Activated CD8-positive, alpha-beta T cell treated with anti-CD3 and anti-CD28 coated beads for 36 hours (primary cell): ENCODE measurements around the gene HOXA1. TPM values are rescaled to one million over a fixed set of nuclear protein-coding genes. Genes with fewer than 3 reads are reported as not detected.

ENCODE experiments used
- ATAC-seq: fragments of 200-7000 bp; cut with Tn5 transposase; one replicate; pipeline ENCODE4 v1.10.0; 2021; ENCODE audit warnings: mild to moderate bottlenecking, moderate library complexity
- CTCF ChIA-PET: fragments of 350-600 bp; sonication (Branson Sonifier 250); formaldehyde crosslinking; loops from one replicate; lab custom pipeline; 2021; ENCODE audit warnings: antibody characterized with exemption; lab: Charles Lee
- POLR2A ChIA-PET: fragments of 350-600 bp; sonication (Branson Sonifier 250); formaldehyde crosslinking; loops from one replicate; lab custom pipeline; 2021; ENCODE audit warnings: antibody characterized with exemption; lab: Charles Lee
- DNase-seq: peaks from one replicate; pipeline ENCODE4 v3.0.0-alpha.2; 2020
- H3K27ac Mint-ChIP-seq: one replicate; pipeline ENCODE4 v1.8.0; 2021; ENCODE audit warnings: mild to moderate bottlenecking, mixed read lengths
- H3K27me3 Mint-ChIP-seq: one replicate; pipeline ENCODE4 v1.8.0; 2021; ENCODE audit warnings: mixed read lengths
- H3K36me3 Mint-ChIP-seq: one replicate; pipeline ENCODE4 v1.8.0; 2021; ENCODE audit warnings: low read depth, mixed read lengths
- H3K4me1 Mint-ChIP-seq: one replicate; pipeline ENCODE4 v1.8.0; 2021; ENCODE audit warnings: low read depth, mixed read lengths
- H3K4me3 Mint-ChIP-seq: one replicate; pipeline ENCODE4 v1.8.0; 2021; ENCODE audit warnings: mild to moderate bottlenecking, moderate library complexity, mixed read lengths
- H3K9me3 Mint-ChIP-seq: one replicate; pipeline ENCODE4 v1.8.0; 2021; ENCODE audit warnings: mixed read lengths
- intact Hi-C: fragments of 100-400 bp; cut with micrococcal nuclease; formaldehyde crosslinking; loops from one replicate; pipeline ENCODE4 v1.10.0; 2022
- total RNA-seq, 2 experiments: library from RNA; stranded (reverse); gene quantifications; one replicate each; pipeline ENCODE4 v1.2.3, GENCODE V29; 2021
- TF ChIP-seq, protein P1 (sequence below): fragments of 200-600 bp; IDR thresholded peaks from one replicate; pipeline ENCODE4 v1.8.0; 2022; ENCODE audit warnings: antibody characterized with exemption, mild to moderate bottlenecking

Gene HOXA1
- total RNA-seq, 2 experiments from 2014 or later, result 0.25 TPM

DNA sequence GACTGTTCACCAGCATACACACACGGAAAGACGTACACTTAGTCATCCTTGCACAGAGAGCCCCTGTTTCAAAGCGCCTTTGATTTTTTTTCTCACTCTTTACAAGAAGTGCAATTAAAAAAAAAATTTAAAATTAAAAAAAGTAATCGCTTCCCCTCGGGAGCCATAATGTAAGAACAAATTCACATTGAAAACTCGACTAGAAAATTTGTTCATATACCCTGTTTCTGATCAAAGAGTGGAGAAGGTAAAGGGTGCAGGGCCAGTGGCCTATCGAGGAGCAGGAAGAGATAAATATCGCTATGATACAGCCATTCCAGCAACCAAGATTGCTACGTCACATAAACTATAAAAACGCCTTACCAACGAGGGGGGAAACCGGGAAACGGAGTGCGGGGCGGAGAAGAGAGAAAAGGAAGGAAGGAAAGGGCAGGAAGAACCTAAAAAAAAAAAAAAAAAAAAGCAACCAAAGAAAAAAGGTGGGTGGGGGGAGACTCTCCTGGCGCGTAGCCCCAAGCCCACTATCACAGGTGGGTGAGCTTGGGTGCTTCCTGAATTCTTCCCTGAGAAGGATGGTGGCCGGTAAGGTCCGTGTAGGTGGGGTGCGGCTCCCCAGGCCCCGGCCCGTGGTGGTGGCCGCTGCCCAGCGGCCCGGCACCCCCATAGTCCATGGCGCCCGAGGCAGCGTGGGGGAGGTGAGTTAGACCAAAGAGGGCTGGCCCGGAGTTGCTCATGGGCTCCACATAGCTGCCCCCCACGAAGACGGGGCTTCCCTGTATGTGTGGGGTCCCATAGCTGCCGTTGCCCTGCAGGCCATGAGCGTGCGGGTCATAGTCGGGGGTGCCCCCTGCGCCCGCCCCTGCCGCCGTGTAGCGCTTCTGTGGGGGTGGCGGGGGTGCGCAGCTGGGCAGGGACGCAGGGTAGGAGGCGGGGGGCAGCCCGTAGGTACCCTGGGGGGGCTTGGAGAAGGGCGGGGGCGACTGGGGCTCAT lies 11.9 kb upstream of the HOXA1 start:
- Mint-ChIP-seq H3K9me3 (no peaks in the 10 kb centered on the region), H3K36me3 (no peaks in the 10 kb centered on the region), H3K27me3 (peaks cover 19% of the 10 kb centered on the region), H3K4me1 (peaks cover 8% of the 10 kb centered on the region), H3K4me3 (no peak overlapping the region), H3K27ac (no peak overlapping the region)
- intact Hi-C loops, result no loop called here
- ATAC-seq (no peak), DNase-seq (no peak)
- ChIA-PET CTCF (no interaction called here), POLR2A (interaction anchor here (0.6 kb wide), 1 partner anchor 232 kb away, joined by 3 read pairs; no protein-coding TSS in a partner anchor)
- TF ChIP-seq, protein P1, sequence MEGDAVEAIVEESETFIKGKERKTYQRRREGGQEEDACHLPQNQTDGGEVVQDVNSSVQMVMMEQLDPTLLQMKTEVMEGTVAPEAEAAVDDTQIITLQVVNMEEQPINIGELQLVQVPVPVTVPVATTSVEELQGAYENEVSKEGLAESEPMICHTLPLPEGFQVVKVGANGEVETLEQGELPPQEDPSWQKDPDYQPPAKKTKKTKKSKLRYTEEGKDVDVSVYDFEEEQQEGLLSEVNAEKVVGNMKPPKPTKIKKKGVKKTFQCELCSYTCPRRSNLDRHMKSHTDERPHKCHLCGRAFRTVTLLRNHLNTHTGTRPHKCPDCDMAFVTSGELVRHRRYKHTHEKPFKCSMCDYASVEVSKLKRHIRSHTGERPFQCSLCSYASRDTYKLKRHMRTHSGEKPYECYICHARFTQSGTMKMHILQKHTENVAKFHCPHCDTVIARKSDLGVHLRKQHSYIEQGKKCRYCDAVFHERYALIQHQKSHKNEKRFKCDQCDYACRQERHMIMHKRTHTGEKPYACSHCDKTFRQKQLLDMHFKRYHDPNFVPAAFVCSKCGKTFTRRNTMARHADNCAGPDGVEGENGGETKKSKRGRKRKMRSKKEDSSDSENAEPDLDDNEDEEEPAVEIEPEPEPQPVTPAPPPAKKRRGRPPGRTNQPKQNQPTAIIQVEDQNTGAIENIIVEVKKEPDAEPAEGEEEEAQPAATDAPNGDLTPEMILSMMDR, result no peak

GRCh38 chr7:27106901-27107240 lies 11.1 kb upstream of the HOXA1 start:
- no peak for DNase-seq
- ChIA-PET POLR2A (no interaction called here), CTCF (no interaction called here)
- Mint-ChIP-seq H3K9me3 (no peaks in the 10 kb centered on the region), H3K27me3 (peaks cover 26% of the 10 kb centered on the region), H3K36me3 (no peaks in the 10 kb centered on the region), H3K4me3 (no peak overlapping the region), H3K4me1 (peaks cover 11% of the 10 kb centered on the region), H3K27ac (no peak overlapping the region)
- TF ChIP-seq, protein P1, result no peak
- ATAC-seq, result no peak
- intact Hi-C loops, result no loop called here

- Mint-ChIP-seq H3K36me3 (no peaks in the 10 kb centered on the region), H3K9me3 (no peaks in the 10 kb centered on the region), H3K4me1 (peaks cover 14% of the 10 kb centered on the region), H3K27ac (no peak overlapping the region), H3K4me3 (no peak overlapping the region), H3K27me3 (peaks cover 30% of the 10 kb centered on the region)
- CTCF ChIA-PET, result interaction anchor here (1.4 to 1.5 kb wide), 2 partner anchors 14 to 43 kb away, joined by 3 read pairs; no protein-coding TSS in a partner anchor
- no peak for DNase-seq
- intact Hi-C loops, result no loop called here
- TF ChIP-seq, protein P1, result no peak
- ATAC-seq, result no peak
- POLR2A ChIA-PET, result no interaction called here
Measured at GRCh38 chr7:27106181-27106900, 10.5 kb upstream of the HOXA1 start.

DNA sequence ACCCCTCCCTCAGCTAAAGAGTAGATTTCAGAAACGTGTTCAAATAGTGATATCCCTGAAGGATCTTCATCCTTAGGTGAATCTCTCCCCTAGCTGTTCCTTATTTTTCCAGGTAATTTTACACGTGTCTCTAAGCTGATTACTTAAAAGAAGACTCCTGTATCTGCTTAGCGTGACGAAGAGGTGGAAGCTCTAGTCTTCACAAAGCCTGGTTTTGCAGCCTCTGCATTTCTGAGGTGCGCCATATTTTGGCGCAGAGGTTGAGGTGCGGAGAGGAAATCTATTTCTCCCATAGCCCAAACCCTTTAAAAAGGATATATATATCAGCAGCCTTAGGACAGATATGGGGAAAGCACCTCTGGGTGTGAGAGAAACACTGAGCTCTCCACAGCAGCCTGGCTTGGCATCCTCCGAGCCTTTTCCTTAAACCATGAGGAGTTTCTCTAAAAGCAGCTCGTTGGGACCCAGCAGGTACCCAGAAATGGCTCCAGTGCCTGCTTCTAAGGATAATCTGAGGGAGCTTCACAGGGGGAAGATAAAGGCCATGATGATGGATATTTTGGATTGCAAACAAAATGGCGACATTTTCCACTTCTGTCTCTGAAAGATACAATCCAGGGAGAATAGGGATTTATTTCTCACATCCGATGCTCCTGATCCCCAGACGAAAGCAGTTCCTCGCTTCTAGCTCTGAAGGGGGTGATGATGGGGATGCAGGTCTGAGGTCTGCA lies 9.7 kb upstream of the HOXA1 start:
- POLR2A ChIA-PET, result interaction anchor here (1.0 kb wide), 1 partner anchor 9 kb away, joined by 3 read pairs; no protein-coding TSS in a partner anchor
- Mint-ChIP-seq H3K4me1 (peaks cover 14% of the 10 kb centered on the region), H3K36me3 (peaks cover 2% of the 10 kb centered on the region), H3K27me3 (peaks cover 39% of the 10 kb centered on the region), H3K4me3 (no peak overlapping the region), H3K27ac (no peak overlapping the region), H3K9me3 (no peaks in the 10 kb centered on the region)
- TF ChIP-seq, protein P1, result no peak
- ATAC-seq, result no peak
- intact Hi-C loops, result no loop called here
- CTCF ChIA-PET, result interaction anchor here (1.1 to 1.5 kb wide), 4 partner anchors 9 to 44 kb away, joined by 3 to 4 read pairs (median 3); partner anchors contain the start of gene HOXA1
- DNase-seq, result no peak
